ENCODE data around the gene GPSM3. TPM values are rescaled to one million over a fixed set of nuclear protein-coding genes. Genes with fewer than 3 reads are reported as not detected.
"Not testable (repeated sequence)": the region's sequence is repeated elsewhere in the genome, so short reads cannot be mapped to it uniquely, and the experiment has no call there.

The GPSM3 gene
- total RNA-seq, 1 donor from 2014 or later, result 1.2 TPM

GRCh38 chr6:32203426-32204267, 11.2 kb upstream of the GPSM3 start:
- DNase-seq (ENCODE audit: low spot score), result no peak

GRCh38 chr6:32202186-32202585, 9.7 kb upstream of the GPSM3 start:
- no peak for DNase-seq (ENCODE audit: low spot score)

GRCh38 chr6:32200711-32201475, 8.4 kb upstream of the GPSM3 start:
- no peak for DNase-seq (ENCODE audit: low spot score)

- DNase-seq (ENCODE audit: low spot score), result no peak
Measured at GRCh38 chr6:32198866-32199265, 6.4 kb upstream of the GPSM3 start.

GRCh38 chr6:32198345-32198696, 5.9 kb upstream of the GPSM3 start:
- DNase-seq (ENCODE audit: low spot score), result no peak

- peak; percentile 55 for DNase-seq (ENCODE audit: low spot score)
Measured at GRCh38 chr6:32196682-32197616, 4.5 kb upstream of the GPSM3 start.

GRCh38 chr6:32195902-32196681, 3.6 kb upstream of the GPSM3 start:
- peak; percentile 92 for DNase-seq (ENCODE audit: low spot score)

GRCh38 chr6:32195652-32195901, 3.1 kb upstream of the GPSM3 start:
- DNase-seq (ENCODE audit: low spot score), result peak; percentile 100

GRCh38 chr6:32194825-32195651, 2.6 kb upstream of the GPSM3 start:
- DNase-seq (ENCODE audit: low spot score), result peak; percentile 77

GRCh38 chr6:32194388-32194787, 1.9 kb upstream of the GPSM3 start:
- DNase-seq (ENCODE audit: low spot score), result no peak

GRCh38 chr6:32193096-32193495, 653 bp upstream of the GPSM3 start:
- not testable (repeated sequence) for DNase-seq (ENCODE audit: low spot score)

GRCh38 chr6:32191696-32192607, 491 bp downstream of the GPSM3 start:
- DNase-seq (ENCODE audit: low spot score), result no peak

GRCh38 chr6:32190911-32191677, 1.3 kb downstream of the GPSM3 start:
- no peak for DNase-seq (ENCODE audit: low spot score)

GRCh38 chr6:32190054-32190851, 2.2 kb downstream of the GPSM3 start, which contains the start of gene PBX2:
Gene PBX2 (minus strand): TSS chr6:32190202. CDS start chr6:32189915, 287 bp downstream.
- DNase-seq (ENCODE audit: low spot score), result peak; percentile 97

- DNase-seq (ENCODE audit: low spot score), result peak; percentile 49
Measured at GRCh38 chr6:32189742-32190053, 2.7 kb downstream of the GPSM3 start.

- DNase-seq (ENCODE audit: low spot score), result no peak
Measured at GRCh38 chr6:32189069-32189741, 3.2 kb downstream of the GPSM3 start.
